ENCODE results near the gene HECW1. TPM values are rescaled to one million over a fixed set of nuclear protein-coding genes. Genes with fewer than 3 reads are reported as not detected.
A peak's percentile ranks its signal among the peaks of the same experiment; 100 is the strongest.

The HECW1 gene
- polyA plus RNA-seq, 1 donor (not counting 4 experiments of a cell fraction or from before 2014, with no cell fraction given) = not detected

- H4K20me1 ChIP-seq (ENCODE audit: control insufficient read depth, extremely low read depth, insufficient read depth, low read length) = no peaks in the 10 kb centered on the region
- no peaks in the 10 kb centered on the region for H3K9me1 ChIP-seq (ENCODE audit: control insufficient read depth, extremely low read depth, insufficient read depth, low read length)
- peak overlapping the region; percentile 49 for H3K27ac ChIP-seq (ENCODE audit: control insufficient read depth, insufficient read depth, low read length)
- H3K4me2 ChIP-seq (ENCODE audit: control insufficient read depth, extremely low read depth, insufficient read depth, low read depth, low read length) = no peak overlapping the region
- no peaks in the 10 kb centered on the region for H3K36me3 ChIP-seq (ENCODE audit: control insufficient read depth in 2 of 2, extremely low read depth in 1 of 2, insufficient read depth in 2 of 2, low read length in 2 of 2)
- peak; percentile 26 for DNase-seq (ENCODE audit: low read depth, low spot score)
- H3K9ac ChIP-seq (ENCODE audit: control insufficient read depth, extremely low read depth, insufficient read depth, low read length) = no peak overlapping the region
- H3K27me3 ChIP-seq (ENCODE audit: control insufficient read depth, extremely low read depth, insufficient read depth, low read length) = no peaks in the 10 kb centered on the region
- no peaks in the 10 kb centered on the region for H3K79me2 ChIP-seq (ENCODE audit: control insufficient read depth, insufficient read depth, low read length)
- dilution Hi-C loops (cut with MboI; ENCODE audit: extremely low pct_ligation_motif_present, low sequenced_read_pairs) = no loop called here
- peaks cover 6% of the 10 kb centered on the region for H3K4me1 ChIP-seq (ENCODE audit: control insufficient read depth, extremely low read depth, insufficient read depth, low read length)
- no peak overlapping the region for H2AFZ ChIP-seq (ENCODE audit: control insufficient read depth, low read length)
- H3K4me3 ChIP-seq (ENCODE audit: control insufficient read depth in 2 of 3, extremely low read depth in 1 of 3, insufficient read depth in 2 of 3, low read depth in 1 of 3, low read length in 3 of 3) = no peak overlapping the region
- TF ChIP-seq EZH2 (IDR thresholded peaks at IDR 0.05; ENCODE audit: low read length) = no peak
- no peak for TF ChIP-seq CTCF (optimal IDR thresholded peaks at IDR 0.05 in 1 of 3, IDR thresholded peaks at IDR 0.05 in 1 of 3, conservative IDR thresholded peaks at IDR 0.05 in 1 of 3; ENCODE audit: extremely low read depth in 1 of 3, insufficient read depth in 2 of 3, low read length in 3 of 3)
- peaks cover 2% of the 10 kb centered on the region for H3K9me3 ChIP-seq (ENCODE audit: control insufficient read depth, low read depth, low read length)
- peak; percentile 93 for FAIRE-seq
These were observed 273.4 kb downstream of the HECW1 start for GRCh38 chr7:43385856-43386255.

- H3K9ac ChIP-seq (ENCODE audit: control insufficient read depth, extremely low read depth, insufficient read depth, low read length) = no peak overlapping the region
- dilution Hi-C loops (cut with MboI; ENCODE audit: extremely low pct_ligation_motif_present, low sequenced_read_pairs) = no loop called here
- no peaks in the 10 kb centered on the region for H3K27me3 ChIP-seq (ENCODE audit: control insufficient read depth, extremely low read depth, insufficient read depth, low read length)
- no peak overlapping the region for H2AFZ ChIP-seq (ENCODE audit: control insufficient read depth, low read length)
- H3K4me2 ChIP-seq (ENCODE audit: control insufficient read depth, extremely low read depth, insufficient read depth, low read depth, low read length) = no peak overlapping the region
- H3K9me3 ChIP-seq (ENCODE audit: control insufficient read depth, low read depth, low read length) = peaks cover 2% of the 10 kb centered on the region
- H4K20me1 ChIP-seq (ENCODE audit: control insufficient read depth, extremely low read depth, insufficient read depth, low read length) = no peaks in the 10 kb centered on the region
- DNase-seq (ENCODE audit: low read depth, low spot score) (no peak), FAIRE-seq (no peak)
- H3K4me1 ChIP-seq (ENCODE audit: control insufficient read depth, extremely low read depth, insufficient read depth, low read length) = peaks cover 6% of the 10 kb centered on the region
- no peaks in the 10 kb centered on the region for H3K9me1 ChIP-seq (ENCODE audit: control insufficient read depth, extremely low read depth, insufficient read depth, low read length)
- no peaks in the 10 kb centered on the region for H3K79me2 ChIP-seq (ENCODE audit: control insufficient read depth, insufficient read depth, low read length)
- no peaks in the 10 kb centered on the region for H3K36me3 ChIP-seq (ENCODE audit: control insufficient read depth in 2 of 2, extremely low read depth in 1 of 2, insufficient read depth in 2 of 2, low read length in 2 of 2)
- H3K4me3 ChIP-seq (ENCODE audit: control insufficient read depth in 2 of 3, extremely low read depth in 1 of 3, insufficient read depth in 2 of 3, low read depth in 1 of 3, low read length in 3 of 3) = no peak overlapping the region
- no peak overlapping the region for H3K27ac ChIP-seq (ENCODE audit: control insufficient read depth, insufficient read depth, low read length)
- TF ChIP-seq CTCF (optimal IDR thresholded peaks at IDR 0.05 in 1 of 3, IDR thresholded peaks at IDR 0.05 in 1 of 3, conservative IDR thresholded peaks at IDR 0.05 in 1 of 3; ENCODE audit: extremely low read depth in 1 of 3, insufficient read depth in 2 of 3, low read length in 3 of 3) (no peak), EZH2 (IDR thresholded peaks at IDR 0.05; ENCODE audit: low read length) (no peak)
These were observed 275.5 kb downstream of the HECW1 start for GRCh38 chr7:43387932-43388331.

Measured in keratinocyte (primary cell).